BLaER1 (cell line): ENCODE results near the gene INPP5A.

ENCODE experiments used
- H3K27ac ChIP-seq: shearing (Covaris generic); formaldehyde crosslinking; 2 replicates; pipeline ENCODE4 v1.8.1; 2022
- H3K27me3 ChIP-seq: shearing (Covaris generic); formaldehyde crosslinking; 2 replicates; pipeline ENCODE4 v1.8.1; 2022
- H3K36me3 ChIP-seq: shearing (Covaris generic); formaldehyde crosslinking; 2 replicates; pipeline ENCODE4 v1.8.1; 2022
- H3K4me1 ChIP-seq: shearing (Covaris generic); formaldehyde crosslinking; 2 replicates; pipeline ENCODE4 v1.8.1; 2022
- H3K4me2 ChIP-seq: shearing (Covaris generic); formaldehyde crosslinking; 2 replicates; pipeline ENCODE4 v1.8.1; 2022
- H3K4me3 ChIP-seq: shearing (Covaris generic); formaldehyde crosslinking; 2 replicates; pipeline ENCODE4 v1.8.1; 2022
- H3K9ac ChIP-seq: shearing (Covaris generic); formaldehyde crosslinking; 2 replicates; pipeline ENCODE4 v1.8.1; 2022
- H3K9me3 ChIP-seq: shearing (Covaris generic); formaldehyde crosslinking; 2 replicates; pipeline ENCODE4 v1.8.1; 2022
- H4K20me1 ChIP-seq: shearing (Covaris generic); formaldehyde crosslinking; 2 replicates; pipeline ENCODE4 v1.8.1; 2022
- Cebpa-rat ChIP-seq: shearing (Covaris generic); IDR thresholded peaks from 2 replicates; pipeline ENCODE4 v1.8.1; 2022

INPP5A gene

DNA sequence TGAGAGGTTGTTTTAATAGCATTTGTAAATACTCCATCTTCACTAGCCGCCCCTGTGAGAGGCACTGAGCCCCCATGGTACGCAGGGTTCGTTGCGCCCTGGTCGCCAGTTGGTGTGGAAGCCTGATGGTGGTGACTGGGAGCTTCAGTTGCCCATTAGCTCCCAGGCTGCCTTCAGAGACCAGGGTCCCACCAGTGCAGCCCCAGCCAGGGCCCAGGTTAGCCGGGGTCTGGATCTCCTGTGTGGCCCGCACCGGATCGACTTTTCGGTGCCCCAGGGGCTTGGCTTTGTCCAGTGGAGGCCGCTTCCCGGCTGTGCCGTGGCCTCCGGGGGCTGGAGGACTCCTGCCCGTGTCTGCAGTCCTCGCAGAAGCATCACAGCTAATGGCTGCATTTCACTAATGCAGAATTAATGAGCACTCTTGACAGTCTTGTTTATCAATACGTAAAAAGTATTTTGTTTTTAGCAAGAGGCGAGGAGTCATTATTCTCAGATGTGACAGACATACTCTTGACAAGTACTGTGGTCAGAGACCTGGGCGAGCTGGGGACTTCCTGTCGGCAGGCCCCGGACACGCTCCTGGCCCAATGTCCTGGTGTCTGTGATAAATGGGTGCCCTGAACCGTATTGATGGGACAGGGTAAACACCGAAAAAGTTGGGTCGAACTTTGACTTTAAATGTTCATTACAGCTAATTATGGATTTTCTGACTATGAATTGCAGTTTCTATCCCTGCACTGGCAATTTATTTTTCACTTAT, 148.5 kb downstream of the INPP5A start:
- H3K4me3 ChIP-seq: no peak overlapping the region
- peaks cover 50% of the 10 kb centered on the region for H3K4me1 ChIP-seq
- H3K4me2 ChIP-seq: peak overlapping the region; percentile 88; the same call in 1 of the 2 replicates
- H3K9me3 ChIP-seq: peaks cover 12% of the 10 kb centered on the region
- peaks cover 86% of the 10 kb centered on the region for H4K20me1 ChIP-seq
- no peak overlapping the region for H3K9ac ChIP-seq
- H3K36me3 ChIP-seq: peaks cover 15% of the 10 kb centered on the region
- H3K27me3 ChIP-seq: no peaks in the 10 kb centered on the region
- peak overlapping the region; percentile 11; the same call in 1 of the 2 replicates for H3K27ac ChIP-seq
- no peak for TF ChIP-seq Cebpa-rat

DNA sequence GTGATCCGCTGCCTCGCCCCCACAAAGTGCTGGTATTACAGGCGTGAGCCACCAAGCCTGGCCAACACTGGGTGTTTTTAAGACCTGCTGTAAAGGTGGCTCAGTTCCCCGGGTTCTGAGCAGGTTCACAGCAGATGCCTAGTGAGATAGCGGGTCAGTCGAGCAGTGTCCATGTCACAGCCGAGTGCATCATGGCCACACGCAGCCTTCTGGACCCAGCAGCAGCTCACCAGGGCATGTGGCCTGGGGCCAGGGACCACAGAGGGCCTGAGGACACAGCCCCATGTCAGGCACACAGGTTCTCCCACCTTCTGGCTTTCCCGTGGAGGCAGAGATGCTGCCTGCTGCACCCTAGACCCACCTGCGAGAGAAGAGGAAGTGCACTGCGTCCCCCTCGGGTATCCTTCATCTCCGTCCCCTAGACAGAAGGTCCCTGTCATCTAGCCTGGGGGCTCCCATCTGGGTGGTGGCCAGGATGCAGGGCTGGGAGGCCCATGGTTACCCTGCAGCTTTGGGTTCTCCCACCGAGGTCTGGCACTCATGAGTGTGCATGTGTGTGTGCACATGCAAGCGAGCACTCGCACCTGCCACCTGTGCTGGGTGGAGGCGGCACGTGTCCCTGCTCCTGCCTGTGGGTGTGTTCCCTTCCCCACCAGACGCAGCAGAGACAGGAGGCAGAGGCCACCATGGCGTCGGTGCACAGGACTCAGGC, 149.8 kb downstream of the INPP5A start:
- Histone ChIP-seq H3K4me2 (no peak overlapping the region), H3K9ac (no peak overlapping the region), H3K36me3 (peaks cover 27% of the 10 kb centered on the region), H3K9me3 (peaks cover 24% of the 10 kb centered on the region), H3K27me3 (no peaks in the 10 kb centered on the region; the same call in 1 of the 2 replicates), H3K4me1 (peaks cover 44% of the 10 kb centered on the region), H3K27ac (no peak overlapping the region), H3K4me3 (no peak overlapping the region), H4K20me1 (peaks cover 77% of the 10 kb centered on the region)
- TF ChIP-seq Cebpa-rat: no peak

DNA sequence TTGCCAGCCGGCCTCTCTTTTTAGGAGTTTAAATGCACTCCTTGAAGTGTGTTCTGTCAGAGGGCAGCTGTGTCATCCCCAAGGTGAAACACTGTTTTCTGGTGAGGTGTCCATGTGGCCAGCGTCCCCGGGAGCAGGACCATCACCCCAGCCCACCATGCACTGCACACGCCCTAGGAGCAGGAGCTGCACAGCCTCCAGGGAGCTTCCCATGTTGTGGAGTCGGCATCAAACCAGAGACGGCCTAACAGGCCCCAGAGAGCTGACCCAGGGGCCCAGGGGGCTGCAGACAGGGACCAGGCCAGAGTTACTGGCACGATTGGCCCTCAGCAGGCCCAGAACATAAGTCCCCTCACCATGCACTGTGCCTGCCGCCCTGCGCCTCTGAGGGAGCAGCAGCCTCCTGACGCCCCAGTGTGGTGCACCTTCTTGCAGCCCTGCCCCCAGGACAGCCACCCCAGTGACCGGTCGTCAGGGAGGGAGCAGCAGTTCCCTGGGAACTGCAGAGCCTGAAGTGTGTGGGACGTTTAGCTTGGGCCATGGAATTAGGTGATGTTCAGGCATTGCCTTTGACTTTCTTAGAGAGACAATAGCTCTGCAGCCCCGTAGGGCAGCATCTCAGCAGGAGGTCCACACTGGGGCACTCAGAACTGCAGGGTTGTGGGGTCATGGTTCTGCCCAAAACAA, 150.4 kb downstream of the INPP5A start:
- Histone ChIP-seq H3K4me3 (no peak overlapping the region), H3K4me1 (peaks cover 38% of the 10 kb centered on the region), H3K4me2 (no peak overlapping the region), H3K36me3 (peaks cover 27% of the 10 kb centered on the region), H3K27ac (no peak overlapping the region), H3K27me3 (no peaks in the 10 kb centered on the region; the same call in 1 of the 2 replicates), H3K9me3 (peaks cover 27% of the 10 kb centered on the region), H4K20me1 (peaks cover 70% of the 10 kb centered on the region), H3K9ac (no peak overlapping the region)
- no peak for TF ChIP-seq Cebpa-rat

DNA sequence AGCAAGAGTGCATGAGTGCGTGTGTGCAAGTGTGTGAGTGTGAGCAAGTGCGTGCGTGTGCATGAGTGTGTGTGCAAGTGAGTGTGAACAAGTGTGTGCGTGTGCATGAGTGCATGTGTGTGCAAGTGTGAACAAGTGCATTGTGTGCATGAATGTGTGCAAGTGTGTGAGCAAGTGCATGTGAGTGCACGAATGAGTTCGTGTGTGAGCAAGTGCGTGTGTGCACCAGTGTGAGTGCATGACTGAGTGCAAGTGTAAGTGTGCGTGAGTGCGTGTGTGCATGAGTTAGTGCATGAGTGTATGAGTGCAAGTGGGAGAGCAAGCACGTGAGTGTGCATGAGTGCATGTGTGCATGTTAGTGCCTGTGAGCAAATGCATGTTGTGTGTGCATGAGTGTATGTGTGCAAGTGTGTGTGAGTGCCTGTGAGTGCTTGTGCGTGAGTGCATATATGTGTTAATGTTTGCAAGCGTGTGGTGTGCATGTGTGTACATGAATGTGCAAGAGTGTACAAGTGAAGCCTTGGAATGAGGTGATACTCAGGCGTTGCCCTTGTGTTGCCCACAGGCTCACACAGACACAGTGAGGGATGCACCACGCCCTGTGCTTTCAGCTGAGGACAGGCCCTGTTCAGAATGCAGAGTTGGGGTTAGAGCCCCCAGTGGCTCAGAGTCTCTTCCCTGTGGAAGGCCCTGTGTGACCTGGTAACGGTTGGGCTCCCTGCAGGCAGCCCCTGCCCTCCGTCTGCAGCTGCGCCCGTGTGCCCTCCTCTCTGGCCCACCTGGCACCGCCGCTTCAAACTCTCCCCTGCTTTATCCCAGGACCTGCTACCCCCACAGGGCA, 151.2 kb downstream of the INPP5A start:
- no peak overlapping the region for H3K4me2 ChIP-seq
- H3K9me3 ChIP-seq: peaks cover 27% of the 10 kb centered on the region
- H3K27ac ChIP-seq: no peak overlapping the region
- no peak for TF ChIP-seq Cebpa-rat
- peaks cover 27% of the 10 kb centered on the region for H3K36me3 ChIP-seq
- H3K4me1 ChIP-seq: peaks cover 30% of the 10 kb centered on the region
- H3K4me3 ChIP-seq: no peak overlapping the region
- no peak overlapping the region for H3K9ac ChIP-seq
- H4K20me1 ChIP-seq: peaks cover 62% of the 10 kb centered on the region
- no peaks in the 10 kb centered on the region; the same call in 1 of the 2 replicates for H3K27me3 ChIP-seq

DNA sequence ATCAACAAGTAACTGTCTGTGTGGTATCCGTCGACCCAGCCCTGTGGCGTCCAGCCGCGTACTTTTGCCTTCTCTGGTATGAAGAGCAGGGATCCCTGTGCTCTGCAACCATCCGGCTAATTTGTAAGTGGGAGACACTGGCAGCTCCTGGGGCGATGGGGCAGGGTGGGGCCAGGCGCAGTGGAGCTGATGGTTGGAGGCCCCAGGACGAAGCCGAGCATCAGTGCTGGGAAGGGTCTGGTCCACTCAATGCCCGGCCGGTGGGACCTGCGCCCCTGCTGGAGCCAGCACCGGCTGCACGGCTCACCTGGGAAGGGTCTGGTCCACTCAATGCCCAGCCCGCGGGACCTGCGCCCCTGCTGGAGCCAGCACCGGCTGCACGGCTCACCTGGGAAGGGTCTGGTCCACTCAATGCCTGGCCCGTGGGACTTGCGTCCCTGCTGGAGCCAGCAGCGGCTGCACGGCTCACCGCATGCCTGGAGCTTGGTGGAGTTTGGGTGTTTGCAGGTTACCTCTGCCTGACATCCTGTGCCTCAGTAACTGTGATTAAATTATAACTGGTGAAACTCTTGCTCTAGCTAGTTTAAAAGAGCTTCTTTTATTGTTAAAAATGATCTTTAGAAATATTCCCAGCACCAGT, 152.3 kb downstream of the INPP5A start:
- Histone ChIP-seq H3K4me1 (peaks cover 20% of the 10 kb centered on the region), H3K27me3 (no peaks in the 10 kb centered on the region; the same call in 1 of the 2 replicates), H3K4me2 (no peak overlapping the region), H3K9ac (no peak overlapping the region), H4K20me1 (peaks cover 52% of the 10 kb centered on the region), H3K36me3 (peaks cover 27% of the 10 kb centered on the region), H3K9me3 (peaks cover 29% of the 10 kb centered on the region), H3K27ac (no peak overlapping the region), H3K4me3 (no peak overlapping the region)
- TF ChIP-seq Cebpa-rat: no peak

DNA sequence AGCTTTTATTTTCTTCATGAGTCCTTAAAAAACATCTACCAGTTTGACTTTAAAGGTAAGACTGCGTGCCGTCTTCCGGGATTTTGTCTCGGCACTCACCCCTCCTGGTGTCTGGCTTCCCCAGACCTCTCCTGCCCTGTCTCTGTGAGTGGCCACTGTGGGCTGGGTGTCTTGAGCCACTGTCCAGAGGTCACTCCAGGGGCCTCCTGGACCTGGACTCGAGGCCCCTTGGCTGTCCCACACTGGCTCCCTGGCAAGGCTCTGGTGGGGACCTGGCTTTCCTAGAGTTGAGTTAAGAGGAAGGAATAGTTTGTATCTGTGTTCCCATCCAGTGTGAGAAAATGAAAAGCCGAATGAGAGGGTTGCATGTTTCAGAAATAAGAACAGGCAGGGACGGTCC, 152.8 kb downstream of the INPP5A start:
- Histone ChIP-seq H3K9me3 (peaks cover 35% of the 10 kb centered on the region), H3K36me3 (peaks cover 27% of the 10 kb centered on the region), H3K4me3 (no peak overlapping the region), H3K27me3 (no peaks in the 10 kb centered on the region; the same call in 1 of the 2 replicates), H3K4me1 (peaks cover 14% of the 10 kb centered on the region), H4K20me1 (peaks cover 46% of the 10 kb centered on the region), H3K4me2 (no peak overlapping the region), H3K27ac (no peak overlapping the region), H3K9ac (no peak overlapping the region)
- no peak for TF ChIP-seq Cebpa-rat

DNA sequence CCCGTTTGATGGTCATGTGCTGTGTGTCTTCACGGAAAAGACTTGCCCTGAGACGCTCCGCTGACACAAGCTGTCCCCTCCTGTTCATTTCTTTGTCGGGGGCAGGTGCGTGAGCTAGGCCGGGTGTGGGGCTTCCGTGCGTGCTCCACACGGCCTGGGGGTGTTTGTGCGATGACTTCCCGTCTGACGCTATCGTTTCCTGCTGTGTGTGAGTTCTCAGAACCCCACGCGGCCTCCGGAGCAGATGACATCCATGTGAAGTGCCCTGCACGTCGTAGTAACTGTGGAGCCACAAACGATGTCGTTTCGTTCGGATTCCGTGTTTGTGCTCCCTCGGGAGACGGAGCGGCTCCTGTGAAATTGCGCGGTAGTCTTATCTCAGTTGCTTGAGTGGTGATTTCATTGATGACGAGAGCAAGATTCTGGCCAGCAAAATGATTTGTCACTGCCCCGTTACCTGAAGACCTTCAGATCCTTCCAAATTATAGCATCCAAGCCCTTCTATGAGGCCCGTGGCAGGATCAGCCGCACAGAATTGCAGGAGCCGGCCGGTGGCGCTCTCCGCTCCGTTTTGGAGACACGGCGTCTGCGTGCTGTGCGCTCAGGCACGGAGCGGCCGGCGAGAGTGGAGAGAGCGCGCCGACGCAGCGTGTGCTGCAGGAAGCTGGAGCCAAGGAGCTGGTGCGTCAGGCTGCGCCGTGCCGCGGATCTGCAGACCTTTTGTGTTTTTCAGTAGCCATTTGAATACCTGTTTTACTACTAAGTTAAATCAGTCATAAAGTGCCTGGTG, 153.4 kb downstream of the INPP5A start:
- H3K9ac ChIP-seq: no peak overlapping the region
- TF ChIP-seq Cebpa-rat: no peak
- no peak overlapping the region for H3K4me3 ChIP-seq
- H3K27me3 ChIP-seq: no peaks in the 10 kb centered on the region; the same call in 1 of the 2 replicates
- peaks cover 44% of the 10 kb centered on the region for H4K20me1 ChIP-seq
- peaks cover 27% of the 10 kb centered on the region for H3K36me3 ChIP-seq
- no peak overlapping the region for H3K4me2 ChIP-seq
- H3K27ac ChIP-seq: no peak overlapping the region
- peaks cover 35% of the 10 kb centered on the region for H3K9me3 ChIP-seq
- H3K4me1 ChIP-seq: peaks cover 8% of the 10 kb centered on the region; the same call in 1 of the 2 replicates

DNA sequence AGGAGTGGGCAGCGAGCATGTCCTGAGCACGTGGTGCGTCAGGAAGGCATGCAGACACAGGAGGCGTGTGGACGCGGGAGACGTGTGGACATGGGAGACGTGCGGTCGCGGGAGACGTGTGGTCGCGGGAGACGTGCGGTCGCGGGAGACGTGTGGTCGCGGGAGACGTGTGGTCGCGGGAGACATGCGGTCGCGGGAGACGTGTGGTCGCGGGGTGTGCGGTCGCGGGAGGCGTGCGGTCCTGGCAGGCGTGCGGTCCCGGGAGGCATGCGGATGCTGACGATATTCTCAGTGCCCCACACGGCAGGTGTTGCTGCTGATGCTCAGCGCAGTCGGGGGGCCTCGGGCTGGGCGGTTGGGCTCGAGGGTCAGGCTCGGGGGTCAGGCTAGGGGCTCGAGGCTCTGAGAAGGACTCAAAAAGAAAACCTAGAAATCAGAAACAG, 154.1 kb downstream of the INPP5A start:
- Histone ChIP-seq H3K9ac (no peak overlapping the region), H3K4me3 (no peak overlapping the region), H3K4me1 (peaks cover 5% of the 10 kb centered on the region; the same call in 1 of the 2 replicates), H3K4me2 (no peak overlapping the region), H4K20me1 (peaks cover 44% of the 10 kb centered on the region), H3K9me3 (peaks cover 35% of the 10 kb centered on the region), H3K27ac (no peak overlapping the region), H3K27me3 (no peaks in the 10 kb centered on the region; the same call in 1 of the 2 replicates), H3K36me3 (peaks cover 30% of the 10 kb centered on the region)
- TF ChIP-seq Cebpa-rat: no peak
